Adrenal gland (tissue), 5 donors: ENCODE data around the gene LRRC3B.

Experiments
- POLR2A ChIP-seq, 2 donors: fragments of 450-650 bp; IDR thresholded peaks; one replicate each; pipeline ENCODE4 v1.6.1; 2017; ENCODE audit warnings: antibody characterized with exemption in 2 of 2, mild to moderate bottlenecking in 2 of 2, moderate library complexity in 1 of 2
- TF ChIP-seq, protein P1 (sequence below), 6 experiments: fragments of 450-650 bp in 4 of 6; fragments of 200-600 bp in 2 of 6; sonication (generic) in 1 of 6; IDR thresholded peaks; 1 replicate in 5 of 6; 2 replicates in 1 of 6; pipeline versions ENCODE4 v1.5.1 to v1.8.0; 2016 to 2021; ENCODE audit warnings: antibody characterized with exemption in 6 of 6, mild to moderate bottlenecking in 2 of 6, moderate library complexity in 1 of 6
- donor health status: DM: no; HTN: no; CAD: no.

DNA sequence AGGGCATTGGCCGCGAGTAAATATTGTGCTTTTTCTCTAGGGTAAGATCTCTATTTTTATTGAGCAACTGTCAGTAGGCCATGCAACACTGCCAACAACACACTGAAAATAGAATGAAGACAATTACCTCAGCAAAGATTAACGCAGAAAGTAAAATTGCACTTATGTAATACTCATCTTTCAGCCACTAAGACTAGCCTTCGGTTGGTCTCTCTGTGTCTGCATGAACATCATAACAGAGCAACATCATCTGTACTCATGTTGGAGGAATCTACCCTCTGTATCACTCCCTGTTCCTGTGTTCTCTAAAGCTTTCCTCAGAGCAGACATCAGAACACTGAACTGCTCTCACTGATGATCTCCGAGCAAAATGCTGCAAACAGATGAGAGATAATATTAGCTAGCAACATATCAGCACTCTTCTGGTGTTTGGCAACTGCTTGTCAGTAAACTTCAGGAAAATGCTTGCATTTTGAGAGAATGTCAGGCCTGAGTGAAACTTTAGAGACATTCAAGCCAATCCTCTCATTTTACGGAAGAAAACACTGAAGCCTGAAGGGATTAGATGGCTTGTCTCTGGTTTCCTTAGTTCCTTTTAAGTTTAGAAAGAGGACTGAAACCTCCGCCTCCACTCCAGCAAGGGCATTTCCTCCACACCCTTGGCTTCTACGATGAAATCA lies 8.4 kb upstream of the LRRC3B start:
- no peak for TF ChIP-seq POLR2A (IDR thresholded peaks at IDR 0.05)
- TF ChIP-seq, protein P1, sequence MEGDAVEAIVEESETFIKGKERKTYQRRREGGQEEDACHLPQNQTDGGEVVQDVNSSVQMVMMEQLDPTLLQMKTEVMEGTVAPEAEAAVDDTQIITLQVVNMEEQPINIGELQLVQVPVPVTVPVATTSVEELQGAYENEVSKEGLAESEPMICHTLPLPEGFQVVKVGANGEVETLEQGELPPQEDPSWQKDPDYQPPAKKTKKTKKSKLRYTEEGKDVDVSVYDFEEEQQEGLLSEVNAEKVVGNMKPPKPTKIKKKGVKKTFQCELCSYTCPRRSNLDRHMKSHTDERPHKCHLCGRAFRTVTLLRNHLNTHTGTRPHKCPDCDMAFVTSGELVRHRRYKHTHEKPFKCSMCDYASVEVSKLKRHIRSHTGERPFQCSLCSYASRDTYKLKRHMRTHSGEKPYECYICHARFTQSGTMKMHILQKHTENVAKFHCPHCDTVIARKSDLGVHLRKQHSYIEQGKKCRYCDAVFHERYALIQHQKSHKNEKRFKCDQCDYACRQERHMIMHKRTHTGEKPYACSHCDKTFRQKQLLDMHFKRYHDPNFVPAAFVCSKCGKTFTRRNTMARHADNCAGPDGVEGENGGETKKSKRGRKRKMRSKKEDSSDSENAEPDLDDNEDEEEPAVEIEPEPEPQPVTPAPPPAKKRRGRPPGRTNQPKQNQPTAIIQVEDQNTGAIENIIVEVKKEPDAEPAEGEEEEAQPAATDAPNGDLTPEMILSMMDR (IDR thresholded peaks at IDR 0.05) = no peak
